CD14-positive monocyte (primary cell): ENCODE results near the gene UVSSA. TPM values are rescaled to one million over a fixed set of nuclear protein-coding genes. Genes with fewer than 3 reads are reported as not detected.

Experiments used
- DNase-seq, 3 donors: peaks; one replicate each; pipeline ENCODE4 v3.0.0-alpha.2; 2011 to 2022
- H2AFZ ChIP-seq: 2 replicates; pipeline ENCODE4 v1.6.0; 2012; ENCODE audit warnings: mild to moderate bottlenecking, low read depth, low read length, inconsistent platforms; ENCODE audit not compliant: insufficient read depth, poor library complexity, severe bottlenecking
- H3K27ac ChIP-seq, 2 donors: 1 replicate in 1 of 2; 2 replicates in 1 of 2; pipeline ENCODE4 v1.5.1; 2012 to 2013; ENCODE audit warnings: low read length in 2 of 2, control low read depth in 1 of 2, inconsistent platforms in 1 of 2, low read depth in 1 of 2, mild to moderate bottlenecking in 1 of 2
- H3K27me3 ChIP-seq, 2 donors: one replicate each; pipeline versions ENCODE4 v1.6.0 to v1.6.1; 2011 to 2013; ENCODE audit warnings: low read length in 2 of 2; ENCODE audit not compliant: control insufficient read depth in 2 of 2, insufficient read depth in 2 of 2
- H3K36me3 ChIP-seq, 2 donors: replicated peaks in 1 of 2; 1 replicate in 1 of 2; 2 replicates in 1 of 2; pipeline versions ENCODE4 v1.5.1 to v1.6.1; 2012 to 2013; ENCODE audit warnings: low read length in 2 of 2, control low read depth in 1 of 2, inconsistent platforms in 1 of 2, mild to moderate bottlenecking in 1 of 2; ENCODE audit not compliant: insufficient read depth in 2 of 2, control insufficient read depth in 1 of 2
- H3K4me1 ChIP-seq, 2 donors: 1 replicate in 1 of 2; 2 replicates in 1 of 2; pipeline versions ENCODE4 v1.5.1 to v1.6.1; 2012 to 2013; ENCODE audit warnings: low read length in 2 of 2, control low read depth in 1 of 2, inconsistent platforms in 1 of 2, mild to moderate bottlenecking in 1 of 2, moderate library complexity in 1 of 2; ENCODE audit not compliant: insufficient read depth in 2 of 2, control insufficient read depth in 1 of 2
- H3K4me2 ChIP-seq: replicated peaks from 2 replicates; pipeline ENCODE3; 2012; ENCODE audit warnings: low read length, moderate library complexity, mild to moderate bottlenecking; ENCODE audit not compliant: poor library complexity, severe bottlenecking; ENCODE audit errors: extremely low read depth
- H3K4me3 ChIP-seq, 3 experiments: fragments of 200-600 bp in 1 of 3; sonication (generic) in 1 of 3; replicated peaks in 1 of 3; 1 replicate in 2 of 3; 2 replicates in 1 of 3; pipeline ENCODE4 v1.5.1; 2011 to 2013; ENCODE audit warnings: low read length in 3 of 3, mild to moderate bottlenecking in 3 of 3, control low read depth in 2 of 3, low read depth in 2 of 3, inconsistent platforms in 1 of 3, moderate library complexity in 1 of 3
- H3K79me2 ChIP-seq: 2 replicates; pipeline ENCODE4 v1.6.0; 2012; ENCODE audit warnings: mild to moderate bottlenecking, control low read depth, inconsistent platforms, low read length, moderate library complexity; ENCODE audit not compliant: insufficient read depth
- H3K9ac ChIP-seq: 2 replicates; pipeline ENCODE4 v1.6.0; 2017; ENCODE audit warnings: low read length, mild to moderate bottlenecking; ENCODE audit not compliant: insufficient read depth, poor library complexity, severe bottlenecking
- H3K9me3 ChIP-seq, 2 donors: replicated peaks in 1 of 2; 1 replicate in 1 of 2; 2 replicates in 1 of 2; pipeline versions ENCODE4 v1.5.1 to v1.6.1; 2012 to 2013; ENCODE audit warnings: low read length in 2 of 2, control low read depth in 1 of 2; ENCODE audit not compliant: control insufficient read depth in 1 of 2, insufficient read depth in 1 of 2
- H4K20me1 ChIP-seq: 2 replicates; pipeline ENCODE4 v1.6.0; 2012; ENCODE audit warnings: mild to moderate bottlenecking, low read length, control low read depth, moderate library complexity; ENCODE audit not compliant: insufficient read depth
- H3K27ac Mint-ChIP-seq, 7 donors: one replicate each; pipeline ENCODE4 v1.8.0; 2020; ENCODE audit warnings: mild to moderate bottlenecking in 7 of 7, mixed read lengths in 7 of 7, moderate library complexity in 6 of 7, inconsistent platforms in 2 of 7
- H3K27me3 Mint-ChIP-seq, 3 donors: one replicate each; pipeline ENCODE4 v1.8.0; 2021 to 2022; ENCODE audit warnings: low read depth in 3 of 3, mild to moderate bottlenecking in 3 of 3, mixed read lengths in 3 of 3, moderate library complexity in 3 of 3, inconsistent platforms in 1 of 3
- H3K36me3 Mint-ChIP-seq, 2 donors: one replicate each; pipeline ENCODE4 v1.8.0; 2020; ENCODE audit warnings: mixed read lengths in 2 of 2, inconsistent platforms in 1 of 2, mild to moderate bottlenecking in 1 of 2
- H3K4me1 Mint-ChIP-seq: one replicate; pipeline ENCODE4 v1.8.0; 2020; ENCODE audit warnings: mild to moderate bottlenecking, mixed read lengths
- H3K4me3 Mint-ChIP-seq, 2 donors: one replicate each; pipeline ENCODE4 v1.8.0; 2020; ENCODE audit warnings: mild to moderate bottlenecking in 2 of 2, mixed read lengths in 2 of 2, moderate library complexity in 1 of 2
- H3K9me3 Mint-ChIP-seq, 7 donors: one replicate each; pipeline ENCODE4 v1.8.0; 2020 to 2022; ENCODE audit warnings: mixed read lengths in 7 of 7, mild to moderate bottlenecking in 6 of 7, moderate library complexity in 6 of 7, inconsistent platforms in 2 of 7
- CTCF ChIP-seq: fragments of 200-600 bp; IDR thresholded peaks from one replicate; pipeline ENCODE4 v1.8.0; 2022; ENCODE audit warnings: antibody characterized with exemption, mild to moderate bottlenecking
- WGBS: methylation state at CpG from one replicate; pipeline ENCODE4 v1.1.5; 2013; ENCODE audit warnings: missing lambda C conversion rate; ENCODE audit not compliant: insufficient coverage; 5-methylcytosine and 5-hydroxymethylcytosine counted together
- intact Hi-C, 2 donors: fragments of 100-400 bp; cut with micrococcal nuclease; formaldehyde crosslinking; loops; one replicate each; pipeline versions ENCODE4 v1.15.0 to v1.15.1; 2023
- polyA plus RNA-seq, 3 donors: library from polyadenylated mRNA; depleted of rRNA in 1 of 3; unstranded in 2 of 3; stranded (reverse) in 1 of 3; fragments of 300-500 nt in 2 of 3; fragments of >200 nt in 1 of 3; fragmentation: Illumina TruSeq in 2 of 3; gene quantifications; 1 replicate in 2 of 3; 2 replicates in 1 of 3; pipeline ENCODE4 v1.2.3, GENCODE V29; 2012 to 2021

Gene UVSSA
- polyA plus RNA-seq, 3 donors = 2.6 to 54.0 (median 4.8) TPM

- H3K4me3 Mint-ChIP-seq = peak overlapping the region in 1 of 2 donors; percentile 84
- WGBS = 11% methylated on average over 32 of the region's 50 CpGs
- DNase-seq = no peak
- H3K4me3 ChIP-seq = no peak overlapping the region
- H3K79me2 ChIP-seq = no peaks in the 10 kb centered on the region
- peaks cover 0 to 6% of the 10 kb centered on the region in 2 donors for H3K36me3 Mint-ChIP-seq
- H3K9ac ChIP-seq = no peak overlapping the region
- no peak overlapping the region for H2AFZ ChIP-seq
- intact Hi-C loops = no loop called here
- H3K27ac ChIP-seq = no peak overlapping the region
- no peaks in the 10 kb centered on the region for H3K4me1 Mint-ChIP-seq
- no peak overlapping the region for H3K27ac Mint-ChIP-seq
- no peak overlapping the region for H3K4me2 ChIP-seq
- H4K20me1 ChIP-seq = no peaks in the 10 kb centered on the region
- peaks cover 0 to 32% (median 10%) of the 10 kb centered on the region in 7 donors for H3K9me3 Mint-ChIP-seq
- H3K4me1 ChIP-seq = no peaks in the 10 kb centered on the region
- peaks cover 36 to 80% of the 10 kb centered on the region in 2 donors for H3K27me3 ChIP-seq
- H3K9me3 ChIP-seq = peaks cover 0 to 28% of the 10 kb centered on the region in 2 donors
- no peaks in the 10 kb centered on the region for H3K36me3 ChIP-seq
- peaks cover 70 to 95% (median 75%) of the 10 kb centered on the region in 3 donors for H3K27me3 Mint-ChIP-seq
- TF ChIP-seq CTCF = no peak
These were observed 60.1 kb downstream of the UVSSA start for GRCh38 chr4:1406981-1407656.

GRCh38 chr4:1407657-1408333 lies 60.8 kb downstream of the UVSSA start:
- H3K4me2 ChIP-seq = no peak overlapping the region
- Mint-ChIP-seq H3K27ac (no peak overlapping the region), H3K27me3 (peaks cover 71 to 95% (median 74%) of the 10 kb centered on the region in 3 donors), H3K9me3 (peaks cover 0 to 30% (median 10%) of the 10 kb centered on the region in 7 donors), H3K36me3 (peaks cover 0 to 6% of the 10 kb centered on the region in 2 donors), H3K4me3 (peak overlapping the region in 1 of 2 donors; percentile 84), H3K4me1 (no peaks in the 10 kb centered on the region)
- H3K79me2 ChIP-seq = no peaks in the 10 kb centered on the region
- H3K9me3 ChIP-seq = peaks cover 0 to 28% of the 10 kb centered on the region in 2 donors
- no peak overlapping the region for H3K4me3 ChIP-seq
- intact Hi-C loops = no loop called here
- WGBS = 11% methylated on average over 37 of the region's 53 CpGs
- no peak overlapping the region for H3K27ac ChIP-seq
- no peaks in the 10 kb centered on the region for H3K4me1 ChIP-seq
- H3K9ac ChIP-seq = no peak overlapping the region
- peaks cover 36 to 80% of the 10 kb centered on the region in 2 donors for H3K27me3 ChIP-seq
- no peaks in the 10 kb centered on the region for H4K20me1 ChIP-seq
- DNase-seq = no peak
- no peak for TF ChIP-seq CTCF
- H2AFZ ChIP-seq = no peak overlapping the region
- H3K36me3 ChIP-seq = no peaks in the 10 kb centered on the region
